Activated T-cell treated with anti-CD3 and anti-CD28 coated beads, Interleukin-2, amount 50 U/mL, for 72 hours (primary cell): ENCODE data around the gene AP1M2. TPM values are rescaled to one million over a fixed set of nuclear protein-coding genes. Genes with fewer than 3 reads are reported as not detected.
A peak's percentile ranks its signal among the peaks of the same experiment; 100 is the strongest.
"Not testable (repeated sequence)": the region's sequence is repeated elsewhere in the genome, so short reads cannot be mapped to it uniquely, and the experiment has no call there.

Experiments
- ATAC-seq, 2 donors: fragments of 150-1000 bp; cut with Tn5 transposase; replicated peaks in 1 of 2; 2 replicates each; pipeline ENCODE4 v1.10.0; 2021; ENCODE audit warnings: moderate library complexity in 2 of 2, mild to moderate bottlenecking in 1 of 2
- DNase-seq, 2 donors: peaks; one replicate each; pipeline ENCODE4 v3.0.0; 2021 to 2022; ENCODE audit warnings: mixed read lengths in 1 of 2
- H3K27ac Mint-ChIP-seq: one replicate; pipeline ENCODE4 v1.8.0; 2022; ENCODE audit warnings: mild to moderate bottlenecking, moderate library complexity, mixed read lengths
- H3K27me3 Mint-ChIP-seq: one replicate; pipeline ENCODE4 v1.8.0; 2022; ENCODE audit warnings: low read depth, mixed read lengths
- H3K36me3 Mint-ChIP-seq, 2 donors: one replicate each; pipeline ENCODE4 v1.8.0; 2022; ENCODE audit warnings: mixed read lengths in 2 of 2, mild to moderate bottlenecking in 1 of 2; ENCODE audit not compliant: insufficient read depth in 2 of 2
- H3K4me1 Mint-ChIP-seq: one replicate; pipeline ENCODE4 v1.8.0; 2022; ENCODE audit warnings: low read depth, mixed read lengths
- H3K4me3 Mint-ChIP-seq, 2 donors: one replicate each; pipeline ENCODE4 v1.8.0; 2022; ENCODE audit warnings: mild to moderate bottlenecking in 2 of 2, mixed read lengths in 2 of 2, moderate library complexity in 2 of 2
- H3K9me3 Mint-ChIP-seq, 2 donors: one replicate each; pipeline ENCODE4 v1.8.0; 2022; ENCODE audit warnings: mixed read lengths in 2 of 2
- total RNA-seq, 2 donors: library from RNA; stranded (reverse); gene quantifications; one replicate each; pipeline ENCODE4 v1.2.3, GENCODE V29; 2022

AP1M2 gene
- total RNA-seq, 2 donors from 2014 or later, result not detected

GRCh38 chr19:10551698-10552301, 35.3 kb downstream of the AP1M2 start:
- DNase-seq (peak; percentile 43 to 55), ATAC-seq (peak in 1 of 2 donors; percentile 16)
- peaks cover 29% of the 10 kb centered on the region for H3K4me1 Mint-ChIP-seq
- H3K4me3 Mint-ChIP-seq, result peak overlapping the region in 1 of 2 donors; percentile 45
- H3K36me3 Mint-ChIP-seq, result peaks cover 8 to 23% of the 10 kb centered on the region in 2 donors
- H3K9me3 Mint-ChIP-seq, result no peaks in the 10 kb centered on the region
- H3K27me3 Mint-ChIP-seq, result no peaks in the 10 kb centered on the region
- no peak overlapping the region for H3K27ac Mint-ChIP-seq

GRCh38 chr19:10551006-10551405, 36.1 kb downstream of the AP1M2 start:
- Mint-ChIP-seq H3K27ac (peak overlapping the region; percentile 18), H3K36me3 (peaks cover 8 to 23% of the 10 kb centered on the region in 2 donors), H3K4me1 (peaks cover 29% of the 10 kb centered on the region)
- not testable (repeated sequence) for H3K9me3 Mint-ChIP-seq, DNase-seq, ATAC-seq, H3K4me3 Mint-ChIP-seq, H3K27me3 Mint-ChIP-seq

GRCh38 chr19:10550336-10550735, 36.8 kb downstream of the AP1M2 start:
- Mint-ChIP-seq H3K4me3 (no peak overlapping the region), H3K9me3 (no peaks in the 10 kb centered on the region), H3K36me3 (peaks cover 5 to 23% of the 10 kb centered on the region in 2 donors), H3K4me1 (peaks cover 33% of the 10 kb centered on the region), H3K27ac (peak overlapping the region; percentile 18), H3K27me3 (no peaks in the 10 kb centered on the region)
- ATAC-seq (no peak), DNase-seq (no peak)

- no peaks in the 10 kb centered on the region for H3K9me3 Mint-ChIP-seq
- ATAC-seq, result no peak
- no peak overlapping the region for H3K27ac Mint-ChIP-seq
These were observed 37.4 kb downstream of the AP1M2 start for GRCh38 chr19:10549733-10550132.

GRCh38 chr19:10548746-10549276, 38.3 kb downstream of the AP1M2 start:
- Mint-ChIP-seq H3K9me3 (no peaks in the 10 kb centered on the region), H3K36me3 (peaks cover 5 to 23% of the 10 kb centered on the region in 2 donors), H3K4me3 (no peak overlapping the region), H3K27ac (no peak overlapping the region), H3K4me1 (peaks cover 31% of the 10 kb centered on the region), H3K27me3 (no peaks in the 10 kb centered on the region)
- DNase-seq (no peak), ATAC-seq (no peak)

More at GRCh38 chr19:10549733-10550132, 37.4 kb downstream of the AP1M2 start:
- H3K36me3 Mint-ChIP-seq, result peaks cover 5 to 23% of the 10 kb centered on the region in 2 donors
- no peak for DNase-seq
- no peak overlapping the region for H3K4me3 Mint-ChIP-seq
- no peaks in the 10 kb centered on the region for H3K27me3 Mint-ChIP-seq
- peaks cover 35% of the 10 kb centered on the region for H3K4me1 Mint-ChIP-seq

GRCh38 chr19:10546817-10547216, 40.3 kb downstream of the AP1M2 start:
- Mint-ChIP-seq H3K4me1 (peaks cover 17% of the 10 kb centered on the region), H3K27me3 (no peaks in the 10 kb centered on the region), H3K9me3 (no peaks in the 10 kb centered on the region), H3K27ac (no peak overlapping the region), H3K4me3 (no peak overlapping the region), H3K36me3 (peaks cover 0 to 11% of the 10 kb centered on the region in 2 donors)
- ATAC-seq (no peak), DNase-seq (no peak)

GRCh38 chr19:10544753-10545251, 42.3 kb downstream of the AP1M2 start:
- peak overlapping the region; percentile 85 for H3K27ac Mint-ChIP-seq
- H3K36me3 Mint-ChIP-seq, result peaks cover 0 to 1% of the 10 kb centered on the region in 2 donors
- H3K27me3 Mint-ChIP-seq, result peaks cover 10% of the 10 kb centered on the region
- no peaks in the 10 kb centered on the region for H3K9me3 Mint-ChIP-seq
- peaks cover 17% of the 10 kb centered on the region for H3K4me1 Mint-ChIP-seq
- DNase-seq (no peak), ATAC-seq (no peak)
- peak overlapping the region; percentile 91 for H3K4me3 Mint-ChIP-seq

- ATAC-seq, result peak; percentile 23 to 45
- DNase-seq, result peak; percentile 30 to 34
- peak overlapping the region; percentile 85 for H3K27ac Mint-ChIP-seq
- no peaks in the 10 kb centered on the region for H3K9me3 Mint-ChIP-seq
- peaks cover 0 to 1% of the 10 kb centered on the region in 2 donors for H3K36me3 Mint-ChIP-seq
- peak overlapping the region; percentile 91 for H3K4me3 Mint-ChIP-seq
- peaks cover 13% of the 10 kb centered on the region for H3K27me3 Mint-ChIP-seq
- peaks cover 17% of the 10 kb centered on the region for H3K4me1 Mint-ChIP-seq
These were observed 42.8 kb downstream of the AP1M2 start for GRCh38 chr19:10544242-10544752.

GRCh38 chr19:10543420-10544241, 43.5 kb downstream of the AP1M2 start, which contains the start of gene ATG4D:
Gene ATG4D (plus strand): TSS chr19:10543904. CDS start chr19:10544091, 187 bp downstream.
- DNase-seq (peak; percentile 78 to 85), ATAC-seq (peak; percentile 88 to 91)
- Mint-ChIP-seq H3K9me3 (no peaks in the 10 kb centered on the region), H3K4me1 (peaks cover 21% of the 10 kb centered on the region), H3K27ac (peak within 1 kb of the TSS; percentile 85), H3K4me3 (peak within 1 kb of the TSS; percentile 91), H3K36me3 (peaks cover 0 to under 1% of the 10 kb centered on the region in 2 donors), H3K27me3 (peaks cover 18% of the 10 kb centered on the region)

GRCh38 chr19:10543059-10543419, 44.1 kb downstream of the AP1M2 start:
- ATAC-seq (no peak), DNase-seq (no peak)
- H3K4me1 Mint-ChIP-seq, result peaks cover 22% of the 10 kb centered on the region
- peaks cover 24% of the 10 kb centered on the region for H3K27me3 Mint-ChIP-seq
- H3K4me3 Mint-ChIP-seq, result peak overlapping the region; percentile 79 to 82
- peak overlapping the region; percentile 34 for H3K27ac Mint-ChIP-seq
- H3K36me3 Mint-ChIP-seq, result no peaks in the 10 kb centered on the region
- no peaks in the 10 kb centered on the region for H3K9me3 Mint-ChIP-seq

- not testable (repeated sequence) for H3K36me3 Mint-ChIP-seq, H3K9me3 Mint-ChIP-seq, DNase-seq, H3K4me1 Mint-ChIP-seq, H3K27ac Mint-ChIP-seq, ATAC-seq, H3K4me3 Mint-ChIP-seq
- peaks cover 30% of the 10 kb centered on the region for H3K27me3 Mint-ChIP-seq
These were observed 48.1 kb downstream of the AP1M2 start for GRCh38 chr19:10539016-10539415.

GRCh38 chr19:10538204-10538983, 48.7 kb downstream of the AP1M2 start:
- no peak for ATAC-seq
- Mint-ChIP-seq H3K4me1 (peaks cover 5% of the 10 kb centered on the region), H3K9me3 (no peaks in the 10 kb centered on the region), H3K36me3 (no peaks in the 10 kb centered on the region), H3K27ac (no peak overlapping the region), H3K4me3 (no peak overlapping the region), H3K27me3 (peaks cover 30% of the 10 kb centered on the region)
- no peak for DNase-seq
